GM21381 (cell line): ENCODE results near the gene ARHGEF12.

Experiments
- ATAC-seq: cut with Tn5 transposase; IDR thresholded peaks from one replicate; pipeline ENCODE4 v1.9.1; 2021; ENCODE audit warnings: mild to moderate bottlenecking, moderate library complexity; ENCODE audit not compliant: unreplicated experiment

The ARHGEF12 gene

DNA sequence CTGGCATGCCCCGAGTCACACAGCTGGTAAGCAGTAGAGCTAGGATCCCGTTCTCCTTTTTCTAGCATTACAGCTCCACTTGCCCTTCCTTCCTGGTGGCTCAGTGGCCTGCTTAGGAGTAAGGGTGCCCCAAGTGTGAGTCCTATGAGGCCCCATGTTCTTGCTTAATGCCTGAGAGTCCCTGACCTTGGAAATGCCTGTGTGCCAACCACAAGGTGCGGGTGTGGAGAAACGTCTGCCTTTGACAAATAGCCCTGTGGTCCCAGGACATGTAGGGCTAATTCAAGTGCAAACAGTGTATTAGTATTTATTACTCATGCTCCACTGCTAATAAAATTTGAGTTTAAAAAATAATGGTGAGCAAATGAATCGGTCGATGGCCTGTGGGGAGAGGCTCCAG, 193.7 kb downstream of the ARHGEF12 start:
- no peak for ATAC-seq

DNA sequence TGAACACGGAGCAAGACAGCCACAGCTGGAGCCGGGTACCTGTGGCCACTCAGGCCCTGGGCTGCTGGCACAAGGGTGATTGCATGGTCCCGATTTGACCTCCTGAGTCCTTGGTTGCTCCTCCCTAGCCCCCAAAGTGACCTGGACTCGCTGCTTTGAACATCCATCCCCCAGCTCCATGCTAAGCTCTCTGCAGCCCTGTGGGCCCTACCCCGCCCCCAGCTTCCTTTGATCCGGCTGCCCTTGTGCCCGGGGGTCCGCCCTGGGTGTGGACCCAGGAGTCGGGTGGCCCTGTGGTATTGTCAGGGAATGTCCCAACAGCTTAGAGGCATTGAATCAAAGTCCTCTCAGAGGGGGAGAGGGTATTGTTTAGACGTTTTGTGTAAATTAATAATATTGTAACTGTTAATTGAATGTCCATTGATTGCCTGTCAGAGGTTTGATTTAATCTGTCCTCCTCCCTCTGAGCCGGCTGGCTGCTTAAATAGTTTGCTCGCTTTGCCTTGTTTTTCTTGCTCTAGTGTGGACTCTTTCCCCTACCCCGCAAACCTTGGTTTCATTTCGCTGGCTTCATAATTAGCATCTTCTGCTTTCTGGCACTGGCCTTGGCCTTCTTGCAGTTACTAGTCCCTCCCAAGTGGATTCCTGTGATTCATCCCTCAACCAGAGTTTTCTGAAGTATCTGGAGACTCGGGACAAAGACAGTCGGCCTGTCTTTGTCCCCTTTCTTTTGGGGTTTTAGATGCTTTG, 196.0 kb downstream of the ARHGEF12 start:
- no peak for ATAC-seq

DNA sequence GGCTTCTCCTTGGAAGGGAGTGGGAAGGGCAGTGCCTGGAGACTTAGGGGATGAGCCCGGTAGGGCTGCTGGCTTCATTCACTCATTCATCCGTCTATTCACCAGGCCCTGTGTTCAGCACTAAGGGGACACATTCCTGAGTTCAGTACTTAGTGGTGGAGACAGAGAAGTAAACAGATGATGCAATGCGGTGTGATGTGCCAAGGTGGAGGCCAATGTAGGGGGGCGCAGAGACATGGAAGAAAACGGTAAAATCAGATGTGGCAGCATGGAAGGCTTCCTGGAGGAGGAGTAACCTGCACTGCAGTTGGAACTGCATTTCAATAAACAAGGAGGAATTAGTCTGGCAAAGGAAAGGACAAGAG, 196.6 kb downstream of the ARHGEF12 start:
- ATAC-seq, result no peak

DNA sequence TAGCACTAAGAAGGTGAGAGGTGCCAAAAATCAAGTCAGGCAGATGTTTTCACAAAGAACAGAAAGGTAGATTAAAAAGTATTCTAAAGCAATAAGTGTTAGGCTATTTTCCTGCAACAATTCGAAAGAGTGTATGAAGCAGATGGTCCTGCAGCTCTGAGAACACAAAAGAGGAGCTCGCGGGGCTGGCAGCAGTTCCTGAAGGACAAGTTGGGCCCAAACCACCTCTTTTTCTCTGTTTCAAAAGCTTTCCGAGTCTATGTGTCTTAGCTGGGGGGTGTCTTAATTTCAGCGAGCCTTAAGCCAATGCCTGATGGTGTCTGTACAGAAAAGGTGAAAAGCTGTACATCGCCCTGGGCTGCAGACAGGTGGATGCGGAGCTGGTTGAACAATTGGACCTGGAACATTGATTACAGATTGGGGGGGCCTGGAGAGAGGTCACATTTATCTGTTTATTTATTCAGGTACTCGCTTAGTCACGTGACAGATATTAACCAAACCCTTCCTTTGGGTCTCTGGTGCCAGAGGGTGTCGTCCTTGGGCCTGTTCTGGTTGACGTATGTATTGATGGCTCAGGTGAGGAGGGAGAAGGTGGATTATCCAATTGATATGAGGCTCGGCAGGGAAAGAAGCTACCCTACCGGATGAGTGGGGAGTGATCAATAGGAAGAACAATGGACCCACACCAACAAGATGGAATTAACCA, 200.0 kb downstream of the ARHGEF12 start:
- ATAC-seq, result no peak

DNA sequence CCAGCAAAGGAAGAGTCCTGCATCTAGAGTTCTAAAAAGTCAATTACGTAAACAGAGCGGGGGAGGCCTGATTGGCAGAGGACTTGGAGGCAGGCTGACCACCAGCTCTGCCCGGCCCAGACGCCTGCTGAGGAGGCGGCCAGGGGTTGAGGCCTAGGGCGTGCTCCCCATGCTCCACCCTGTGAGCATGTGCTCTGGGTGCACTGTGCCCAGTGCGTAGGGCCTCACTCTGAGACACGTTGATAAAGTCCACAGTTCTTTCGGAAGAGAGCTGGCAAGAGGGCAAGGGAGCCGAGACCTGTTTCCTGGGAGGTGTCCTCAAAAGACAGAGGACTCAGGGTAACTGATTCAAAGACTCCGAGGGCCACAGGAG, 200.6 kb downstream of the ARHGEF12 start:
- ATAC-seq, result no peak

DNA sequence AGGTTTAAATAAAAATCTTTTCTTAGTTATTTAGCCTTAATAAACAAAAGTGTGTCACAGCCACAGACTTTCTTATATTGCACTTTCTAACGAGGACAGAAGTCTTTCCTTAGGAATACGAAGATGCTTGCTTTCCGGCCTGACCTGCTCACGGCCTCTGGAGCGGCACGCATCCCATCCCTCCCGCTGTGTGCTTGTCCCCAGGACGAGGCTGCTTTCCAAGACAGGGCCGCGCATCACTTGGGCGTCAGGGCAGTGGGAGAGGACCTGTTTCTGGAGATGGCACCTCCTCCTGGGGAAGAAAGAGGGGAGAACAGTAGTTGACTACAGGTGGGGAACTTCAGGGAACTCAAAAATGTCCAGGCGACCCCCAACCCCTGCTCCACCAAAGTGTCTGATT, 201.8 kb downstream of the ARHGEF12 start:
- ATAC-seq, result no peak

DNA sequence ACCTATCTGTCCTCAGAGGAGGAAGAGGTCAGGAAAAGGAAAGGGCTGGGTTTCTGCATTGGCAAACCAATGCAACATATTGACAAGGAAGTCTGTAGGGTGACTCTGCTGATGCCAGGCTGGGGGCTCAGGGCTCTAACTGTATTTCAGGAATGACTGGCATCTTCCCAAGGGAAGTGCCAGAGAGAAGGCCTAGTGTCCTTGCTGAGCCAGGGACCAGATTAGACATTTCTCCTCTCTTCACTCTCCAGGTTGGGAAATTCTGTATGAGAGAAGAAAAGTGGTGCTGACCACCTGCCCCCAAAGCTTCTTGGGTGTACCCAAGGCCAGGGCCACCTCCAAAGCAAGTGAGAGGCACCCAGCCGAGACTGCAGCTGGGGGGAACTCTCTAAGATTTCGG, 202.5 kb downstream of the ARHGEF12 start:
- ATAC-seq, result no peak
